ENCODE measurements around the gene C6orf62.
"Not testable (repeated sequence)": the region's sequence is repeated elsewhere in the genome, so short reads cannot be mapped to it uniquely, and the experiment has no call there.

C6orf62 gene

GRCh38 chr6:24743265-24743943 is 24.4 kb upstream of the C6orf62 start:
- peak; percentile 96 for DNase-seq (ENCODE audit: low read depth)

GRCh38 chr6:24742216-24742738 is 23.3 kb upstream of the C6orf62 start:
- DNase-seq (ENCODE audit: low read depth) = no peak

GRCh38 chr6:24740861-24741260 is 21.9 kb upstream of the C6orf62 start:
- no peak for DNase-seq (ENCODE audit: low read depth)

- no peak for DNase-seq (ENCODE audit: low read depth)
These were observed 19.8 kb upstream of the C6orf62 start for GRCh38 chr6:24738741-24739140.

GRCh38 chr6:24734710-24735109 is 15.8 kb upstream of the C6orf62 start:
- not testable (repeated sequence) for DNase-seq (ENCODE audit: low read depth)

- DNase-seq (ENCODE audit: low read depth) = no peak
These were observed 15.2 kb upstream of the C6orf62 start for GRCh38 chr6:24734166-24734565.

GRCh38 chr6:24731456-24732134 is 12.6 kb upstream of the C6orf62 start:
- not testable (repeated sequence) for DNase-seq (ENCODE audit: low read depth)

- DNase-seq (ENCODE audit: low read depth) = not testable (repeated sequence)
These were observed 11.7 kb upstream of the C6orf62 start for GRCh38 chr6:24730653-24731052.

GRCh38 chr6:24723270-24723669 is 4.3 kb upstream of the C6orf62 start:
- DNase-seq (ENCODE audit: low read depth) = no peak

- DNase-seq (ENCODE audit: low read depth) = peak; percentile 71
These were observed 2.7 kb upstream of the C6orf62 start for GRCh38 chr6:24721461-24722215.

- peak; percentile 100 for DNase-seq (ENCODE audit: low read depth)
These were observed 1.9 kb upstream of the C6orf62 start for GRCh38 chr6:24720604-24721460.

- no peak for DNase-seq (ENCODE audit: low read depth)
These were observed 1.2 kb upstream of the C6orf62 start for GRCh38 chr6:24720131-24720603.

GRCh38 chr6:24718449-24719124 is 367 bp downstream of the C6orf62 start:
- DNase-seq (ENCODE audit: low read depth) = no peak

- not testable (repeated sequence) for DNase-seq (ENCODE audit: low read depth)
These were observed 2.3 kb downstream of the C6orf62 start for GRCh38 chr6:24716602-24717148.

- no peak for DNase-seq (ENCODE audit: low read depth)
These were observed 8.2 kb downstream of the C6orf62 start for GRCh38 chr6:24710519-24711303.

GRCh38 chr6:24709014-24709711 is 9.8 kb downstream of the C6orf62 start:
- no peak for DNase-seq (ENCODE audit: low read depth)

GRCh38 chr6:24708612-24709011 is 10.3 kb downstream of the C6orf62 start:
- DNase-seq (ENCODE audit: low read depth) = no peak

- DNase-seq (ENCODE audit: low read depth) = no peak
These were observed 14.5 kb downstream of the C6orf62 start for GRCh38 chr6:24704468-24704867.

- no peak for DNase-seq (ENCODE audit: low read depth)
These were observed 16.2 kb downstream of the C6orf62 start for GRCh38 chr6:24702720-24703282.
